ENCODE results near the gene ZSCAN12. TPM values are rescaled to one million over a fixed set of nuclear protein-coding genes. Genes with fewer than 3 reads are reported as not detected.

Gene ZSCAN12
- 3.2 and 5.3 TPM in 2 replicates for total RNA-seq

DNA sequence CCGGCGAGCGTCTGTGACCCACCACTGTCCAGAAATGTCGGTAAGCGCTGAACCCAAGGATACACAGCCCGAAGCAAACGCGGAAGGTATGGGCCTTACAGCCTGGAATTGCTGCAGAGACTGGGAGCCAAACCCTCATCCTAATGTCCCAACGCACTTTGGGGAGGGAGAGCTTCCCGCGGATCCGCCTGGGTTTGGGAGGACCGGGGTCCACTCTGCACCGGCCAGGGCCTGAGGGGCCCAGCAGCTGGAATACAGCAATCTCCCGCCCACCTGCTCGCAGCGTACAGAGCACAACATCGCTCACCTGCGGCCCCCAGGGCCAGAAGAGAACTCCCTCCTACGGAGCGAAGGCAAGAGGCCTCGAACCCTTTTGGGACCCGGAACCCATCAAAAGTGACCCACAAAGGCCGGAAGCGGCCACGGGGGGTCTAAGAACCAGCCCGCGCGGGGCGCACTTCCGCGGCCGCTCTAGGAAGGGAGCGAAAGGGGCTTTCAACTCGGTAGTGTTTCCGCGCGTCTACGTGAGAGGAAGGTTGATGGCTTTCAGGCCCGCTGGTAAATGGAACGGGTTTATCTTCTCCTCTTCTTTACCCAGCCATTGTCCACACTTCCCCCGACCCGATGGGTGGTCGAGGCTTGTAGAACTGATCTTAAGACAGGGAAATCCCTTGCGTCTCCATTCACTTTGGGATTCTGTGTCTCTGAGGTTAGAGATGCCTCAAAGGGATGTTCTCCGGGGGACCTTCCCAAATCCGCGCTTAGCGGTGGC is at the start of gene ZSCAN12:
Gene ZSCAN12, minus strand, starts transcription at position 398 of the 772 bp plus-strand sequence. CDS start 1,342 bp downstream, outside the sequence.

DNA sequence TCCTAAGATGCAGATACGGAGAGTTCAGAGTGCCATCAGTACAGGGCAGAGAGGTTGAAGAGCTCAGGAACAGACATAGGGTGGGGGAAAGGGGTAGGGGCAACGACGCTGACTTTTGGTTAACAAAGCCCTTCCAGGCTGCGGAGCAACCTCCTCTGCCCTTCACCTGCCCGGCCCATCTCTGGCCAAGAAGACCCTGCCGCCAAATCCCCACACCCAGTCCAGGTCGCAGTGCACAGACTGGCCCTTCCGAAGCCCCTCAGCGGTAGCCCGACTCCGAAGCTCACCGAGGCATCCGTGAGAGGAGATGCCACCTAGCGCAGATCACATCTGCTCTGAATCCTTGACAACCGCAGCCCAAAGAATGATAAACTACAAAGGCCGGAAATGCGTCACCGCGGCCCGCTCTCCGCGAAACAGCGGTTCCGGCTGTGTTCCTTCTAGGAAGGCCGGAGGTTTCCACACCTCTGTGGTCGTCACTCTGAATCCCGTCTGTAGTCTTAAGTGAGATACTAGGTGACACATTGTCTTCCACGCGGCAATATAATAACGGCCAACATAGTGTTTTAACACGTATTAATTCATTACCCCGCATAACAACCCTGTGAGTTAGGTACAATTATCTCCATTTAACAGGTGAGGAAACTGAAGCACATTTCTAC is 43.7 kb upstream of the ZSCAN12 start, which contains the start of gene ZSCAN23:
Gene ZSCAN23, minus strand, starts transcription at position 380 of the 662 bp plus-strand sequence. CDS start 7,225 bp downstream, outside the sequence.

DNA sequence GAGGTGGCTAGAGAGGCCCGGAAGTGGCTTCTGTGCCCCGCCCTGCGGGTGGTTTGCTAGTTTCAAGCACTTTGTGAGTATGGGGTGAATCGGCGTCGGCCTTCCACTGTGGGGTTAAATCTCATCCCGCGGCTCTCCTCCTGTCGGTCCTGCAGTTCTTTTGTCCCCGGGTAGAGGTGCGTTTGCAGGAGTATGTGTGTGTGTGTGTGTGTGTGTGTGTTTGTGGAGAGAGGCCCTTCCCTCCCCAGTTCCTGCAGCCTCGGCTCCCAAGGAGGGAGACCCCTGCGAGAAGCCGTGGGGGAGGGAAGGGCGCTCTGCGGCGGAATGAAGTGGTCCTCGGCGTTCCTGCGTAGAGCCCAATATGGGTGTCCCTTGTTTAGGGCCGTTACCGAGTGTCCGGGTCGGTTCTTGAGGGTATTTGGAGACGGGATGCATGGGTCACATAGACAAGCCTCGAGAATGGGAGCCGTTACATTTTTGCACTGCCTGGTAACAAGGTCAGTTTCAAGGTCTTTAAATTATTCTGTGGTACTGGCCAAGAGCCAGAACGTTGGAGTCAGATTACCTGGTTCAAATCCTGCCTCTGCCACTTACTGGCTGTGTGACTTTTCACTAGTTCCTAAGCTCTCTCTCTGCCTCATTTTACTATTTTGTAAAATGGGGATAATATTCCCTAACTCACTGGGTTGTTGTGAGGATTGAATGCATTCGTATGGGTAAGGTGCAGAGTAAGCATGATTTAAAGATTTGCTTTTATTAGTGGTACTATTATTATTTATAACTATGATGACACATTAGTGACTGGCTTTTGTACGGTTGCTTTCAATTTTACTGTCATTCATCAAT is 49.4 kb downstream of the ZSCAN12 start, which contains the start of gene ZKSCAN3:
Gene ZKSCAN3, plus strand, starts transcription at position 56 of the 846 bp plus-strand sequence. CDS start 9,640 bp downstream, outside the sequence.

DNA sequence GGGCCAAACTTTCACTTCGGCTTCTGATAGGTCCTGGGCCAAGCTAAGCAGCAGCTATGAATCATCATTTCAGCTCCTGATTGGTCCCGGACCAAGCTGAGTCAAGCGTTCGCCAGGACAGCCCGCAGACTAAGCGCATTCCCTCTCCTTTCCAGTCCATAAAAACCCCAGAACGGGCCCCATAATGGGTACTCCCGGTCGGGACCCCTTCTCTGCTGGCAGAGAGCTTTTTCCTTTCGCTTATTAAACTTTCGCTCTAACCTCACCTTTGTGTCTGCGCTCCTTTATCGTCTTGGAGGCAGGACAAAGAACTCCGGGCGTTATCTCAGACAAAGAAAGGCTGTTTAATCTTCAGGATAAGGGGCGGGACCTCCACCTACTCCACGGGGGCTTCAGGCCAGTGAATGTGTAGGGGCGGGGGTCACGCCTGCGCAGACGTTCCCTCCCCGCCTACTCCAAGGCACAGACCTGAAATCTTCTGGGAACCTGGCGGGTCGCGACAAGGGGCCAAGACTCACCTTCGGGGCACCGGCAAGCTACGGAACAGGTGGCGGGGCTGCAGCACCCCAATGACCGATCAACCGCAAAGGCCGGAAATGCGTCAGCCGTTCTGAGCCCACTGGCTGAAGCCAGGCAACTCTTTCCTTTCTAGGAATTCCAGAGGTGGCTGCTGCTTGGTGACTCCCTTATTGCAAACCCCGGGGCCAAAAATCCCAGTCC is 63.8 kb downstream of the ZSCAN12 start, which contains the start of gene ZSCAN31:
Gene ZSCAN31, minus strand, starts transcription at position 585 of the 720 bp plus-strand sequence. CDS start 6,465 bp downstream, outside the sequence.

Other genes starting within 250 kb of the ZSCAN12 start
- gene ZSCAN9, start 174.5 kb downstream of the ZSCAN12 start, total RNA-seq, result 9.4 and 16.9 TPM in 2 replicates
- 3.9 and 4.3 TPM in 2 replicates for gene ZKSCAN4, start 147.5 kb downstream of the ZSCAN12 start, total RNA-seq
- 0.32 and 0.57 TPM in 2 replicates for gene NKAPL, start 140.4 kb downstream of the ZSCAN12 start, total RNA-seq
- gene ZSCAN26, start 132.6 kb downstream of the ZSCAN12 start, total RNA-seq, result 7.4 and 12.0 TPM in 2 replicates
- 6.5 and 7.0 TPM in 2 replicates for gene PGBD1, start 118.2 kb downstream of the ZSCAN12 start, total RNA-seq
- 21.3 and 45.7 TPM in 2 replicates for gene ZSCAN31, start 63.6 kb downstream of the ZSCAN12 start, total RNA-seq
- 3.7 and 7.2 TPM in 2 replicates for gene ZKSCAN3, start 49.8 kb downstream of the ZSCAN12 start, total RNA-seq
- 1.5 TPM in 2 replicates for gene ZSCAN23, start 43.7 kb upstream of the ZSCAN12 start, total RNA-seq
- not detected in 2 replicates for gene GPX6, start 116.0 kb upstream of the ZSCAN12 start, total RNA-seq
- gene GPX5, start 126.1 kb upstream of the ZSCAN12 start, total RNA-seq, result not detected in 2 replicates

Measured in bladder microvascular endothelial cell (primary cell).